ENCODE data around the gene PFDN4.

GRCh38 chr20:54161821-54162149 lies 46.1 kb upstream of the PFDN4 start:
- TF ChIP-seq CTCF (IDR thresholded peaks at IDR 0.05; ENCODE audit: low read depth, low read length, poor library complexity, severe bottlenecking) (no peak), EZH2phosphoT487 (IDR thresholded peaks at IDR 0.05; ENCODE audit: borderline replicate concordance, low read length) (no peak)
